Suprapubic skin (tissue), 4 donors: Measurements from ENCODE around the gene CHD2. TPM values are rescaled to one million over a fixed set of nuclear protein-coding genes. Genes with fewer than 3 reads are reported as not detected.
"Not testable (repeated sequence)": the region's sequence is repeated elsewhere in the genome, so short reads cannot be mapped to it uniquely, and the experiment has no call there.

Source experiments
- DNase-seq, 2 donors: peaks; one replicate each; pipeline ENCODE4 v3.0.0-alpha.2; 2019; ENCODE audit warnings: low spot score in 2 of 2
- H3K27ac ChIP-seq: fragments of 200-600 bp; sonication (generic); one replicate; pipeline ENCODE4 v1.5.1; 2019
- H3K27me3 ChIP-seq: fragments of 200-600 bp; sonication (generic); one replicate; pipeline ENCODE4 v1.5.1; 2019
- H3K36me3 ChIP-seq: fragments of 200-600 bp; sonication (generic); one replicate; pipeline ENCODE4 v1.5.1; 2019
- H3K4me1 ChIP-seq: fragments of 200-600 bp; sonication (generic); one replicate; pipeline ENCODE4 v1.5.1; 2019
- H3K4me3 ChIP-seq: fragments of 200-600 bp; sonication (generic); one replicate; pipeline ENCODE4 v1.5.1; 2019; ENCODE audit warnings: mild to moderate bottlenecking
- H3K9me3 ChIP-seq: fragments of 200-600 bp; sonication (generic); one replicate; pipeline ENCODE4 v1.5.1; 2019
- EP300 ChIP-seq: sonication (generic); formaldehyde crosslinking; IDR thresholded peaks from one replicate; pipeline ENCODE4 v1.6.1; 2017; ENCODE audit warnings: antibody characterized with exemption
- POLR2A ChIP-seq, 2 donors: fragments of 450-650 bp; IDR thresholded peaks; one replicate each; pipeline ENCODE4 v1.6.1; 2017; ENCODE audit warnings: antibody characterized with exemption in 2 of 2, mild to moderate bottlenecking in 2 of 2, moderate library complexity in 2 of 2
- POLR2AphosphoS5 ChIP-seq, 3 donors: sonication (generic); formaldehyde crosslinking; IDR thresholded peaks; one replicate each; pipeline ENCODE4 v1.6.1; 2017; ENCODE audit warnings: antibody characterized with exemption in 3 of 3
- WGBS: methylation state at CpG from one replicate; pipeline ENCODE4 v1.1.5; 2018; 5-methylcytosine and 5-hydroxymethylcytosine counted together
- total RNA-seq, 4 donors: library from RNA; depleted of rRNA; stranded (reverse); fragments of >200 nt; gene quantifications; one replicate each; pipeline ENCODE4 v1.1.0, GENCODE V29; 2016
- TF ChIP-seq, protein P1 (sequence below), 2 donors: fragments of 200-600 bp in 1 of 2; fragments of 450-650 bp in 1 of 2; sonication (generic) in 1 of 2; IDR thresholded peaks; one replicate each; pipeline ENCODE4 v1.5.1; 2016 to 2019; ENCODE audit warnings: antibody characterized with exemption in 2 of 2, mild to moderate bottlenecking in 1 of 2, moderate library complexity in 1 of 2

CHD2 gene
- total RNA-seq, 4 donors from 2014 or later = 93.3 to 319 (median 127) TPM

DNA sequence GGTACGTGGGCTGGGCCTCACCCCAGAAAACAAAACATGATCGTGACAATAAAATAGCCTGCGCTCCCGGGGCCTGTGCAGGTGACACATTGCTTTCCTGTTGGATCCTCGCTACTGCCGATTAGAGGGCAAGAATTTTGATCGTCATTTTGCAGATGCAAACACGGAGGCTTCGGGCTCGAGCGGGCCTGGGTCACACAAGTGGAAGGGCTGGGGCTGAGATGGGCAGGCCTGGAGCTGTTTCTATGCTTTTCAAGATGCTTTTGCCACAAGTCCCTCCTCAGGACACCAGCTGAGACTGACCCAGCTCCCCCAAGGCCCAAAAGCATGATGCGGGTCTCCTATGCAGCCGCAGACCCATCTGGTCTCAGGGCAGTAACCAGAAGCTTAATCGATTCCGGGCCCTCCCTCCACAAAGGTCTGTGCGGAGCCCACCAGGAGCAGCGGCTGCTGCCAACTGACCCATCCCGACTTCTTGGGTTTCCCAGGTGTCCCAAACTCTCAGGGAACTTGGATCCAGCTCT is 158.8 kb downstream of the CHD2 start:
- no peak overlapping the region for H3K27ac ChIP-seq
- peaks cover 35% of the 10 kb centered on the region for H3K4me1 ChIP-seq
- H3K4me3 ChIP-seq = no peak overlapping the region
- no peaks in the 10 kb centered on the region for H3K9me3 ChIP-seq
- no peaks in the 10 kb centered on the region for H3K27me3 ChIP-seq
- no peaks in the 10 kb centered on the region for H3K36me3 ChIP-seq
- TF ChIP-seq EP300 (no peak), POLR2AphosphoS5 (IDR thresholded peaks at IDR 0.05) (no peak), POLR2A (IDR thresholded peaks at IDR 0.05) (no peak)
- TF ChIP-seq, protein P1, sequence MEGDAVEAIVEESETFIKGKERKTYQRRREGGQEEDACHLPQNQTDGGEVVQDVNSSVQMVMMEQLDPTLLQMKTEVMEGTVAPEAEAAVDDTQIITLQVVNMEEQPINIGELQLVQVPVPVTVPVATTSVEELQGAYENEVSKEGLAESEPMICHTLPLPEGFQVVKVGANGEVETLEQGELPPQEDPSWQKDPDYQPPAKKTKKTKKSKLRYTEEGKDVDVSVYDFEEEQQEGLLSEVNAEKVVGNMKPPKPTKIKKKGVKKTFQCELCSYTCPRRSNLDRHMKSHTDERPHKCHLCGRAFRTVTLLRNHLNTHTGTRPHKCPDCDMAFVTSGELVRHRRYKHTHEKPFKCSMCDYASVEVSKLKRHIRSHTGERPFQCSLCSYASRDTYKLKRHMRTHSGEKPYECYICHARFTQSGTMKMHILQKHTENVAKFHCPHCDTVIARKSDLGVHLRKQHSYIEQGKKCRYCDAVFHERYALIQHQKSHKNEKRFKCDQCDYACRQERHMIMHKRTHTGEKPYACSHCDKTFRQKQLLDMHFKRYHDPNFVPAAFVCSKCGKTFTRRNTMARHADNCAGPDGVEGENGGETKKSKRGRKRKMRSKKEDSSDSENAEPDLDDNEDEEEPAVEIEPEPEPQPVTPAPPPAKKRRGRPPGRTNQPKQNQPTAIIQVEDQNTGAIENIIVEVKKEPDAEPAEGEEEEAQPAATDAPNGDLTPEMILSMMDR (IDR thresholded peaks at IDR 0.05) = no peak
- DNase-seq = no peak
- WGBS = 74% methylated on average over 11 of the region's 18 CpGs

DNA sequence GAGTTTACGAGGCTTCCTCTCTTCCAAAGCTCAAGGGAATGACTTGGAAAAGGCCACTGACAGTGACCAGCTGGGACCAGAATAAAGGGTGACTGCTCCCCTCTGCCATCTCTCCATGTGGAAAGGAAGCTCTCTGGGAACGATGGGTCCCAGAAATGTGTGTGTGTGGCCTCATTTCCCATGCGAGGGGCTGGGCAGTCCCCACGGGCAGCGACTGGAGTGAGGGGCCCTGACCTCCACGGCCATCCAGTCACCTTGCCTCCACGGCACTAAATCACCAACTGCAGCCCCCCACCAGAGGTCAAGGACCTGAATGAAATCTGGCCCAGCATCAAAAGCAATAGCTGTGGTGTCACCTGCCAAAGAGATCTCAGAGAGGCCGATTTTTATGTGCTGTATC is 159.3 kb downstream of the CHD2 start:
- 63% methylated on average over 7 of the region's 8 CpGs for WGBS

DNA sequence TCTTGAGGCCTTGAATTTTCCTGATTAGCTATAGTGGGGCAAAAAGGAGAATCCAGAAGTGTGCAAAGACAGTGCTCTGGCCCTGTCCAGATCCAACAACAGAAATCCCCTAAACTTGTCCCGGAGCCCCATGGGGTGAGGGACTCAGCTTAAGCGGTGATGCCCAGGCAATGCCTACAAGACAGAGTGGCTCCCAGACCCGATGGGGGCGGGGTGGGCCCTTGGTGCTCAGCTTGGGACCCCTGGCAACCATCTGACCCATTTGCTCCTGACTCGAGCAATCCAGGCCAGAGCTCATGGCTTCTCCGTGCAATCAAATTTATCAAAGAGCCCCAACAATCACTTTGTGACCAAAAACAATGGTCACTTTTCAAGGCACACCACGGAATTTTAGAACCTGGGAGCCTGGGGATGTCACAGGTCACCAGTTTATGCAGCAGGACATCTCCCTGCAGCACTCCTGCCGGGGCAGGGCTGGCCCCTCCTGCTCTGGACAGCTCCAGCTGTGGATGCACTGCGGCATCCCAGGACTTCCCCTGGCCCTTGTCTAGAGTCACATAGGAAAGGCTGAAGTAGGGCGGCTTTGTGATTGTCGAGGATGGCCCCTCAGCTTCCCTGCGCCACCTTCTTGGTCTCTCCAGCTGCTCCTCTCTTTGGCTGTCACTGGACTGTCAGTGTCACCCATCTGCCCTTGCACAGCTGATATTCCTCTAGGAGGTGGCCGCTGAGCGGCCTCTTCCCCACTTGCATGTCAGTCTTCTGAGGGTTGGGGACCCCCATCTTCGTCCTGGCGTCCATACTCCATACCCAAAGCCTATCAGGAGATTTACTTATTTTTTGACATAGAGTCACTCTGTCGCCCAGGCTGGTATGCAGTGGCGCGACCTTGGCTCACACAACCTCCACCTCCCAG is 160.5 kb downstream of the CHD2 start:
- 77% methylated on average over 16 of the region's 19 CpGs for WGBS
- Histone ChIP-seq H3K27me3 (no peaks in the 10 kb centered on the region), H3K4me3 (no peak overlapping the region), H3K27ac (no peak overlapping the region), H3K36me3 (peaks cover 1% of the 10 kb centered on the region), H3K9me3 (no peaks in the 10 kb centered on the region), H3K4me1 (peaks cover 38% of the 10 kb centered on the region)
- DNase-seq = no peak
- TF ChIP-seq EP300 (no peak), POLR2A (IDR thresholded peaks at IDR 0.05) (no peak), POLR2AphosphoS5 (IDR thresholded peaks at IDR 0.05) (no peak)
- TF ChIP-seq, protein P1 (IDR thresholded peaks at IDR 0.05) = no peak

More for the DNA sequence above, 159.3 kb downstream of the CHD2 start:
- Histone ChIP-seq H3K36me3 (no peaks in the 10 kb centered on the region), H3K27ac (no peak overlapping the region), H3K27me3 (no peaks in the 10 kb centered on the region), H3K9me3 (no peaks in the 10 kb centered on the region), H3K4me1 (peaks cover 38% of the 10 kb centered on the region), H3K4me3 (no peak overlapping the region)
- no peak for TF ChIP-seq POLR2A (IDR thresholded peaks at IDR 0.05)
- TF ChIP-seq, protein P1 (IDR thresholded peaks at IDR 0.05) = no peak
- no peak for TF ChIP-seq POLR2AphosphoS5 (IDR thresholded peaks at IDR 0.05)
- no peak for TF ChIP-seq EP300
- no peak for DNase-seq

DNA sequence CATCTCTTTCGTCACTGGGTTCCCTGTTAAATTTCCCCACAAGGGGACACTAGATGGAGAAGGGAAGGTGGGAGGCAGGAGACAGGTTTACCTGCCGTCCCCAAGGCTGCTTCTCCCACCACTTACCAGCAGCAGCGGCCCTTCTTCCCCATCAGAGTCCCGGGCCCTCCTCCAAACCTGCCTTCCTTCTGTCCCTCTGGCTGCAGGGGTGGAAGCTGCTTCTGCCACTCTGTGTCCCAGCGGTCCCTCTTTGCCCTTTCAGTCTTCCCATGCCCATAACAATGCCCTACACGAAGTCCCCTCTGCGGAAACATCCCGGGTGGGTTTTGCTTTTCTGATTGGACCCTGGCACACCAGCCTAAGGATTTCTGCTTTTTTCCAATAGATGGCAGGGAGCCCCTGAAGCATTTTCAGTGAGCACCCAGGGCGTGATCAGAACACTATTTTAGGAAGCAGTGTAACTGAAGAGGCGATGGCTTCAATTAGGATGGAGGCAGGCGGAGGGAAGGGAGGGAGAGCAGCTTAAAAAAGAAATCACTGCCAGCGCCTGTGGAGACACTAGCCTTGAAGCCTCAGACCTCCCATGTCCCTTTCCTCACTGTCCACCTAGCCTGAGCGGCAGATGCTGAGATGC is 162.6 kb downstream of the CHD2 start:
- WGBS = 31% methylated on average over 11 of the region's 13 CpGs
- H3K4me1 ChIP-seq = peaks cover 43% of the 10 kb centered on the region
- not testable (repeated sequence) for H3K9me3 ChIP-seq, H3K36me3 ChIP-seq, DNase-seq, H3K4me3 ChIP-seq, H3K27me3 ChIP-seq
- H3K27ac ChIP-seq = peak overlapping the region; percentile 51

DNA sequence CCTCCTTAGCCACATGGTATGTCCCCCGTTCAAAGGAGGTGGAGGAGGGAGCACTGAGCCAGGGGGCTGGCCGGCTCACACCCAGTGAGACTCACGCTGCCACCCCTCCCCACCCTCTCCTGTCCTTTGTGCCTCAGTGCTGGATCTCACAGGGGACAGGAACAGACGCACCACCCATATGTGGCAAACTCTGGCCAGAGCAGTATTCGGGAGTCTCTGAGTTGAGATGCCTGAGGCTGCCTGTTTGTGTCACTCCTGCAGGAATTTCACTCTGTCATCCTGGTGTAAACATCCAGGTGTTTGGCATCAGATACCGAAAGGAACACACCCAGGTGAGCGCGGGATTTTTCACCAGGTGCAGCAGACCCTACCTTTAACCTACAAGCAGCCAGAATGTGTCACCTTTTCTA is 163.1 kb downstream of the CHD2 start:
- H3K4me1 ChIP-seq = peaks cover 49% of the 10 kb centered on the region

More for the DNA sequence above, 163.1 kb downstream of the CHD2 start:
- peaks cover 5% of the 10 kb centered on the region for H3K36me3 ChIP-seq
- no peaks in the 10 kb centered on the region for H3K27me3 ChIP-seq
- WGBS = 15% methylated on average over 8 of the region's 8 CpGs
- no peak for DNase-seq
- TF ChIP-seq, protein P1 (IDR thresholded peaks at IDR 0.05) = no peak
- TF ChIP-seq POLR2AphosphoS5 (IDR thresholded peaks at IDR 0.05) (no peak), POLR2A (IDR thresholded peaks at IDR 0.05) (no peak), EP300 (no peak)
- no peaks in the 10 kb centered on the region for H3K9me3 ChIP-seq
- no peak overlapping the region for H3K4me3 ChIP-seq
- H3K27ac ChIP-seq = peak overlapping the region; percentile 51
